Measurements from ENCODE around the gene VASH1. TPM values are rescaled to one million over a fixed set of nuclear protein-coding genes. Genes with fewer than 3 reads are reported as not detected.

Gene VASH1
- total and polyA plus RNA-seq, 2 of the 13 experiments (the other 11 are each of a cell fraction or from before 2014, with no cell fraction given) = 0.11 to 0.24 TPM

DNA sequence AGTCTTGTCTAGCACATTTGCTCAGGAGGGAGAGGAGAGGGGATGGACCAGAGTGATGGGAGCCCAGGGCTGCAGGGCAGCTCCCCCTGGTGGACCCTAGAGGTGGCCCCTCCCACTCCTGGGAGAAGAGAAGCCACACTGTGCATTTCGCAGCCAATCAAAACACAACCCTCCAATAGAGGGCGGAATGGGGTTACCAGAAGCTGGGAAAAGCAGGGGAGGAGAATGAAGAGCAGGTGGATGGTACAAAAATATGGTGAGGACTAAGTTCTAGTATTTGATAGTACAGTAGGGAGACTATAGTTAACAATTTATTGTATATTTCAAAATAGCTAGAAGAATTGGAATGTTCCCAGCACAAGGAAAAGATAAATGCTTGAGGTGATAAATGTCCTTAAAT, 23.6 kb downstream of the VASH1 start (continued):
- TF ChIP-seq, protein P1, sequence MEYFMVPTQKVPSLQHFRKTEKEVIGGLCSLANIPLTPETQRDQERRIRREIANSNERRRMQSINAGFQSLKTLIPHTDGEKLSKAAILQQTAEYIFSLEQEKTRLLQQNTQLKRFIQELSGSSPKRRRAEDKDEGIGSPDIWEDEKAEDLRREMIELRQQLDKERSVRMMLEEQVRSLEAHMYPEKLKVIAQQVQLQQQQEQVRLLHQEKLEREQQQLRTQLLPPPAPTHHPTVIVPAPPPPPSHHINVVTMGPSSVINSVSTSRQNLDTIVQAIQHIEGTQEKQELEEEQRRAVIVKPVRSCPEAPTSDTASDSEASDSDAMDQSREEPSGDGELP (IDR thresholded peaks at IDR 0.05; ENCODE audit: borderline replicate concordance, low read depth) = no peak
- TF ChIP-seq, protein P2, sequence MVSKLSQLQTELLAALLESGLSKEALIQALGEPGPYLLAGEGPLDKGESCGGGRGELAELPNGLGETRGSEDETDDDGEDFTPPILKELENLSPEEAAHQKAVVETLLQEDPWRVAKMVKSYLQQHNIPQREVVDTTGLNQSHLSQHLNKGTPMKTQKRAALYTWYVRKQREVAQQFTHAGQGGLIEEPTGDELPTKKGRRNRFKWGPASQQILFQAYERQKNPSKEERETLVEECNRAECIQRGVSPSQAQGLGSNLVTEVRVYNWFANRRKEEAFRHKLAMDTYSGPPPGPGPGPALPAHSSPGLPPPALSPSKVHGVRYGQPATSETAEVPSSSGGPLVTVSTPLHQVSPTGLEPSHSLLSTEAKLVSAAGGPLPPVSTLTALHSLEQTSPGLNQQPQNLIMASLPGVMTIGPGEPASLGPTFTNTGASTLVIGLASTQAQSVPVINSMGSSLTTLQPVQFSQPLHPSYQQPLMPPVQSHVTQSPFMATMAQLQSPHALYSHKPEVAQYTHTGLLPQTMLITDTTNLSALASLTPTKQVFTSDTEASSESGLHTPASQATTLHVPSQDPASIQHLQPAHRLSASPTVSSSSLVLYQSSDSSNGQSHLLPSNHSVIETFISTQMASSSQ (IDR thresholded peaks at IDR 0.05; ENCODE audit: low read depth) = no peak
- TF ChIP-seq, protein P2 (CRISPR knock-in tag; IDR thresholded peaks at IDR 0.05; ENCODE audit: borderline replicate concordance) = no peak
- TF ChIP-seq ZNF460 (CRISPR knock-in tag; IDR thresholded peaks at IDR 0.05; ENCODE audit: borderline replicate concordance) = no peak
- no peak for TF ChIP-seq SETDB1 (CRISPR knock-in tag; IDR thresholded peaks at IDR 0.05; ENCODE audit: borderline replicate concordance)
- TF ChIP-seq MLLT10 (CRISPR knock-in tag; IDR thresholded peaks at IDR 0.05) = no peak
- TF ChIP-seq ZNF546 (CRISPR knock-in tag; conservative IDR thresholded peaks at IDR 0.05) = no peak
- TF ChIP-seq ZNF878 (CRISPR knock-in tag; IDR thresholded peaks at IDR 0.05) = no peak
- TF ChIP-seq SOX5 (CRISPR knock-in tag; IDR thresholded peaks at IDR 0.05; ENCODE audit: borderline replicate concordance) = no peak
- TF ChIP-seq, protein P3, sequence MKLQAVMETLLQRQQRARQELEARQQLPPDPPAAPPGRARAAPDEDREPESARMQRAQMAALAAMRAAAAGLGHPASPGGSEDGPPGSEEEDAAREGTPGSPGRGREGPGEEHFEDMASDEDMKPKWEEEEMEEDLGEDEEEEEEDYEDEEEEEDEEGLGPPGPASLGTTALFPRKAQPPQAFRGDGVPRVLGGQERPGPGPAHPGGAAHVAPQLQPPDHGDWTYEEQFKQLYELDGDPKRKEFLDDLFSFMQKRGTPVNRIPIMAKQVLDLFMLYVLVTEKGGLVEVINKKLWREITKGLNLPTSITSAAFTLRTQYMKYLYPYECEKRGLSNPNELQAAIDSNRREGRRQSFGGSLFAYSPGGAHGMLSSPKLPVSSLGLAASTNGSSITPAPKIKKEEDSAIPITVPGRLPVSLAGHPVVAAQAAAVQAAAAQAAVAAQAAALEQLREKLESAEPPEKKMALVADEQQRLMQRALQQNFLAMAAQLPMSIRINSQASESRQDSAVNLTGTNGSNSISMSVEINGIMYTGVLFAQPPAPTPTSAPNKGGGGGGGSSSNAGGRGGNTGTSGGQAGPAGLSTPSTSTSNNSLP (IDR thresholded peaks at IDR 0.05; ENCODE audit: low read depth, low read length) = 0 out of 2 replicates have a peak, but pooled peaks have one; percentile 34
- no peak for TF ChIP-seq DNMT1 (CRISPR knock-in tag; IDR thresholded peaks at IDR 0.05)
- no peak for TF ChIP-seq SYNCRIP (IDR thresholded peaks at IDR 0.05; ENCODE audit: insufficient read depth, low read depth, low read length)
- TF ChIP-seq NFE2L1 (CRISPR knock-in tag; IDR thresholded peaks at IDR 0.05; ENCODE audit: borderline replicate concordance) = no peak
- no peak for TF ChIP-seq ZC3H4 (CRISPR knock-in tag; IDR thresholded peaks at IDR 0.05; ENCODE audit: borderline replicate concordance)
- TF ChIP-seq SNAI1 (CRISPR knock-in tag; IDR thresholded peaks at IDR 0.05; ENCODE audit: borderline replicate concordance) = no peak
- TF ChIP-seq GTF2F1 (IDR thresholded peaks at IDR 0.05; ENCODE audit: low read length) = no peak
- TF ChIP-seq ZNF251 (CRISPR knock-in tag; IDR thresholded peaks at IDR 0.05) = no peak
- TF ChIP-seq AKAP8 (CRISPR knock-in tag; IDR thresholded peaks at IDR 0.05) = no peak
- no peak for TF ChIP-seq ZNF572 (CRISPR knock-in tag; IDR thresholded peaks at IDR 0.05)
- TF ChIP-seq FOXJ3 (CRISPR knock-in tag; IDR thresholded peaks at IDR 0.05; ENCODE audit: borderline replicate concordance) = peak; percentile 36; the same call in 1 of the 2 replicates
- no peak for TF ChIP-seq NFATC3 (CRISPR knock-in tag; IDR thresholded peaks at IDR 0.05)
- no peak for TF ChIP-seq EED (CRISPR knock-in tag; IDR thresholded peaks at IDR 0.05)
- no peak for TF ChIP-seq ZNF660 (CRISPR knock-in tag; IDR thresholded peaks at IDR 0.05; ENCODE audit: borderline replicate concordance, low read depth)
- TF ChIP-seq, protein P4, sequence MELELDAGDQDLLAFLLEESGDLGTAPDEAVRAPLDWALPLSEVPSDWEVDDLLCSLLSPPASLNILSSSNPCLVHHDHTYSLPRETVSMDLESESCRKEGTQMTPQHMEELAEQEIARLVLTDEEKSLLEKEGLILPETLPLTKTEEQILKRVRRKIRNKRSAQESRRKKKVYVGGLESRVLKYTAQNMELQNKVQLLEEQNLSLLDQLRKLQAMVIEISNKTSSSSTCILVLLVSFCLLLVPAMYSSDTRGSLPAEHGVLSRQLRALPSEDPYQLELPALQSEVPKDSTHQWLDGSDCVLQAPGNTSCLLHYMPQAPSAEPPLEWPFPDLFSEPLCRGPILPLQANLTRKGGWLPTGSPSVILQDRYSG (CRISPR knock-in tag; IDR thresholded peaks at IDR 0.05) = no peak
- no peak for TF ChIP-seq MIER2 (CRISPR knock-in tag; IDR thresholded peaks at IDR 0.05)
- no peak for TF ChIP-seq TBX2 (CRISPR knock-in tag; IDR thresholded peaks at IDR 0.05; ENCODE audit: borderline replicate concordance)
